Lung (tissue), 12 donors: ENCODE results near the gene C9orf50. TPM values are rescaled to one million over a fixed set of nuclear protein-coding genes. Genes with fewer than 3 reads are reported as not detected.

Experiments
- ATAC-seq: fragments of 200-7000 bp; cut with Tn5 transposase; one replicate; pipeline ENCODE4 v1.9.1; 2020; ENCODE audit warnings: moderate number of reproducible peaks; ENCODE audit not compliant: insufficient read depth, low FRiP score
- DNase-seq, 3 donors: peaks; one replicate each; pipeline ENCODE4 v3.0.0-alpha.2; 2013 to 2017
- H3K27ac ChIP-seq, 2 donors: one replicate each; pipeline ENCODE4 v1.5.1; 2013; ENCODE audit warnings: mild to moderate bottlenecking in 2 of 2, moderate library complexity in 2 of 2, control low read depth in 1 of 2, inconsistent platforms in 1 of 2, low read depth in 1 of 2, low read length in 1 of 2
- H3K27me3 ChIP-seq, 3 donors: one replicate each; pipeline ENCODE4 v1.5.1; 2013; ENCODE audit warnings: low read length in 2 of 3; ENCODE audit not compliant: control insufficient read depth in 3 of 3, insufficient read depth in 3 of 3
- H3K36me3 ChIP-seq, 4 donors: one replicate each; pipeline ENCODE4 v1.5.1; 2013; ENCODE audit warnings: low read length in 4 of 4, mild to moderate bottlenecking in 1 of 4, moderate library complexity in 1 of 4; ENCODE audit not compliant: control insufficient read depth in 4 of 4, insufficient read depth in 4 of 4
- H3K4me1 ChIP-seq, 5 donors: one replicate each; pipeline ENCODE4 v1.5.1; 2013; ENCODE audit warnings: low read length in 5 of 5, mild to moderate bottlenecking in 2 of 5, moderate library complexity in 1 of 5; ENCODE audit not compliant: control insufficient read depth in 5 of 5, insufficient read depth in 5 of 5
- H3K4me3 ChIP-seq: one replicate; pipeline ENCODE4 v1.5.1; 2013; ENCODE audit warnings: mild to moderate bottlenecking, control low read depth, moderate library complexity
- H3K9ac ChIP-seq, 2 donors: one replicate each; pipeline ENCODE4 v1.5.1; 2013; ENCODE audit warnings: low read length in 2 of 2, control low read depth in 1 of 2; ENCODE audit not compliant: insufficient read depth in 1 of 2
- H3K9me3 ChIP-seq, 4 donors: one replicate each; pipeline ENCODE4 v1.5.1; 2013; ENCODE audit warnings: low read length in 3 of 4, mild to moderate bottlenecking in 1 of 4, moderate library complexity in 1 of 4; ENCODE audit not compliant: control insufficient read depth in 4 of 4, insufficient read depth in 3 of 4
- WGBS, 2 donors: extraction: QIAGEN DNeasy Blood & Tissue Kit; methylation state at CpG; one replicate each; pipeline ENCODE4 v1.1.7; 2013; 5-methylcytosine and 5-hydroxymethylcytosine counted together
- polyA plus RNA-seq, 2 donors: library from polyadenylated mRNA; stranded (reverse); fragments of 200-250 nt; gene quantifications; one replicate each; pipeline ENCODE4 v1.2.1, GENCODE V29; 2013
- total RNA-seq, 2 donors: library from RNA; depleted of rRNA in 1 of 2; stranded (reverse); fragments of >200 nt in 1 of 2; gene quantifications; one replicate each; pipeline ENCODE4 v1.2.1, GENCODE V29; 2014 to 2021
- TF ChIP-seq, protein P1 (sequence below): IDR thresholded peaks from 2 replicates; pipeline ENCODE4 v1.5.1; 2012; ENCODE audit warnings: mild to moderate bottlenecking; ENCODE audit errors: control extremely low read depth, extremely low read depth
- donor health status: control.
- donor health status: control.
- donor health status: Bipolar disorder and iron deficiency.
- donor health status: healthy.
- donor health status: DM: yes; HTN: yes; CAD: no.

Gene C9orf50
- total and polyA plus RNA-seq, 4 donors: 0.15 to 0.28 TPM; not detected in 2

GRCh38 chr9:129597355-129598088 is 23.4 kb downstream of the C9orf50 start:
- peak overlapping the region; percentile 29 for H3K4me3 ChIP-seq
- H3K9me3 ChIP-seq: no peaks in the 10 kb centered on the region
- no peaks in the 10 kb centered on the region for H3K27me3 ChIP-seq
- WGBS, 2 donors: 1 to 3% methylated on average over 52 to 57 of the region's 57 CpGs
- DNase-seq (peak; percentile 91 to 95 (median 93)), ATAC-seq (peak; percentile 67)
- H3K4me1 ChIP-seq: peaks cover 0 to 49% (median 17%) of the 10 kb centered on the region in 5 donors
- H3K27ac ChIP-seq: peak overlapping the region; percentile 52 to 75
- H3K36me3 ChIP-seq: no peaks in the 10 kb centered on the region
- TF ChIP-seq, protein P1, sequence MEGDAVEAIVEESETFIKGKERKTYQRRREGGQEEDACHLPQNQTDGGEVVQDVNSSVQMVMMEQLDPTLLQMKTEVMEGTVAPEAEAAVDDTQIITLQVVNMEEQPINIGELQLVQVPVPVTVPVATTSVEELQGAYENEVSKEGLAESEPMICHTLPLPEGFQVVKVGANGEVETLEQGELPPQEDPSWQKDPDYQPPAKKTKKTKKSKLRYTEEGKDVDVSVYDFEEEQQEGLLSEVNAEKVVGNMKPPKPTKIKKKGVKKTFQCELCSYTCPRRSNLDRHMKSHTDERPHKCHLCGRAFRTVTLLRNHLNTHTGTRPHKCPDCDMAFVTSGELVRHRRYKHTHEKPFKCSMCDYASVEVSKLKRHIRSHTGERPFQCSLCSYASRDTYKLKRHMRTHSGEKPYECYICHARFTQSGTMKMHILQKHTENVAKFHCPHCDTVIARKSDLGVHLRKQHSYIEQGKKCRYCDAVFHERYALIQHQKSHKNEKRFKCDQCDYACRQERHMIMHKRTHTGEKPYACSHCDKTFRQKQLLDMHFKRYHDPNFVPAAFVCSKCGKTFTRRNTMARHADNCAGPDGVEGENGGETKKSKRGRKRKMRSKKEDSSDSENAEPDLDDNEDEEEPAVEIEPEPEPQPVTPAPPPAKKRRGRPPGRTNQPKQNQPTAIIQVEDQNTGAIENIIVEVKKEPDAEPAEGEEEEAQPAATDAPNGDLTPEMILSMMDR: no peak
- peak overlapping the region; percentile 5 to 53 for H3K9ac ChIP-seq

DNA sequence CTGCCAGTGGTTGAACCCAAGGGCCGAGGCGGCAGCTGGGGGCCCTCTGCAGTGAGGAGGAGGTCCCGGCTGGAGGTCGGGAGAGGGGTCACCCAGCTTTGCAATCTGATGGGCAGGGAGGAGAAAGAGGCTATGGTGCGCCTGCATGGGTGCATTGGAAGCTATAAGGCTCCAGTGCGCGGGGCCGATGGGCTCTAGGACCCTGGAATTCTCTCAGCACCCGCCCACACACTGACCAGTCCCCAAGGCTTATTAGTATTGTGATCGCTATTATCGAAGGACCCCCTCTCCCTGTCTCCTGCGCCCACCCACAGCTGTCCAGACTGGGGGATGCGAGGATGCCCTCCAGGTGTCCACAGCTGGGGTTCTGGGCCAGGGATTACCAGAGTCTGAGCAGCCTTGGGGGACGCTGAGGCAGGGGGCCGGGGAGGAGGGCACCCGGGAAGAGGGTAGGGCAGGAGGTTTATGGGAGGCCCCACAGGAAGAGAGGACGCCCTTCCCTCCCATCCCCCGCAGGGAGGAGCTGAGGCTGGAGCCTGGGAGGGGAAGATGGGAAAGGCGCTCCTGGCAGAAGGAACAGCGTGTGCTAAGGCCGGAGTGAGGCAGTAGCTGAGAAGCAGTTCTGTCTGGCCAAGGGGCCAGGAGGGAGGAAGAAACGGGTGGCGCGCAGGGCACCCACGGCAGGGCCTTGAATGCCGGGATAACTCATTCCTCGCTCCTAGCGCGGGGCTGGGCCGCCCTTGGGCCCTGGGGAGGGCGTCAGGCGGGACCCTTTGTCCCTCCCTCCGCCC is 24.2 kb downstream of the C9orf50 start:
- no peak overlapping the region for H3K9ac ChIP-seq
- peaks cover 0 to 43% (median 17%) of the 10 kb centered on the region in 5 donors for H3K4me1 ChIP-seq
- TF ChIP-seq, protein P1: no peak
- no peaks in the 10 kb centered on the region for H3K9me3 ChIP-seq
- H3K27ac ChIP-seq: peak overlapping the region; percentile 49 to 89
- WGBS, 2 donors: 37 to 41% methylated on average over 31 to 33 of the region's 33 CpGs
- peak; percentile 91 to 96 (median 96) for DNase-seq
- no peaks in the 10 kb centered on the region for H3K27me3 ChIP-seq
- H3K36me3 ChIP-seq: no peaks in the 10 kb centered on the region
- ATAC-seq: peak; percentile 43
- peak overlapping the region; percentile 10 for H3K4me3 ChIP-seq

DNA sequence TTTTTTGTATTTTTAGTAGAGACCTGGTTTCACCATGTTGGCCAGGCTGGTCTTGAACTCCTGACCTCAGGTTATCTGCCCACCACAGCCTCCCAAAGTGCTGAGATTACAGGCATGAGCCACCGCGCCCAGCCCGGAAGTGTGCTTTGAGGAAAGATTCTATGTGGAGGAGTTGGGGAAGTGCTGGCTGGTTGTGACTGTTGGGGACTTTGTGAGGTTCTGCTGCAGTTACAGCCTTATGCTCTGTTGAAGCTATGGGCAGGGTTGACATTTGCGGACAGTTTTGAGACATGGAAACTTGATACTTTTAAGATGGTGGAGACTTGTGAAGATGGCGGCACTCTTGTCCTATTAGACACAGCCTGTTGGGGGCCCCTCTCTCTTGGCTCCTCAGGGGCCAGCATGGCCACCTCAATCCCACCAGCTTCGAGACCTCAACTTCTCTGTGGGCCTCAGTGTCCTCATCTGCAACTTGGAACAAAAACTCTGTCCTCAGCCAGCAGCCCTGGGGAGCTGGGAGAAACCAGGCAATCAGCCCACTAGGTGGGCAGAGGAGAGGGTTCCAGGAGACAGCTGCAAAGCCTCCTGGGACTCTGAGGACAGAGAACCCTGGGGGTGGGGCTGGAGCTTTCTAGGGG is 24.9 kb downstream of the C9orf50 start:
- no peaks in the 10 kb centered on the region for H3K36me3 ChIP-seq
- H3K4me1 ChIP-seq: peaks cover 0 to 43% (median 17%) of the 10 kb centered on the region in 5 donors
- WGBS, 2 donors: 44 to 68% methylated on average over 6 of the region's 6 CpGs
- TF ChIP-seq, protein P1: no peak
- no peak for ATAC-seq
- no peaks in the 10 kb centered on the region for H3K27me3 ChIP-seq
- H3K27ac ChIP-seq: no peak overlapping the region
- H3K9ac ChIP-seq: no peak overlapping the region
- no peaks in the 10 kb centered on the region for H3K9me3 ChIP-seq
- no peak for DNase-seq
- H3K4me3 ChIP-seq: no peak overlapping the region
